ENCODE data around the gene ADARB1. TPM values are rescaled to one million over a fixed set of nuclear protein-coding genes. Genes with fewer than 3 reads are reported as not detected.

Gene ADARB1
- total and polyA plus RNA-seq, 2 experiments from 2014 or later = 4.8 to 14.8 TPM

DNA sequence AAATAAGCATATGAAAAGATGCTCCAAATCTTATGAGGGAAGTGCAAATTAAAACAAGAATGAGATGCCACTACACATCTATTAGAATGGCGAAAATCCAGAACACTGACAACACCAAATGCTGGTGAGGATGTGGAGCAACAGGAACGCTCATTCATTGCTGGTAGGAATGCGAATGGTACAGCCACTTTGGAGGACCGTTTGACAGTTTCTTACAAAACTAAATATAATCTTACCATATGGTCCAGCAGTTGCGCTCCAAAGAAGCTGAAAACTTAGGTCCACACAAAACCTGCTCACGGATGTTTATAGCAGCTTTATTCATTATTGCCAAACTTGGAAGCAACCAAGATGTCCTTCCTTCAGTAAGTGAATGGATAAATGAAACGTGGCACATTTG, 163.0 kb downstream of the ADARB1 start:
- Mint-ChIP-seq H3K36me3 (ENCODE audit: low read depth) (peaks cover 5% of the 10 kb centered on the region; the same call in 2 of the 3 replicates), H3K27me3 (ENCODE audit: insufficient read depth, low read depth, poor library complexity) (peaks cover 2% of the 10 kb centered on the region), H3K4me1 (no peaks in the 10 kb centered on the region), H3K4me3 (no peak overlapping the region), H3K27ac (no peak overlapping the region), H3K9me3 (peaks cover 13% of the 10 kb centered on the region; the same call in 2 of the 3 replicates)
- H3K27ac ChIP-seq (ENCODE audit: low read depth) = no peak overlapping the region
- no peaks in the 10 kb centered on the region for H3K4me1 ChIP-seq (ENCODE audit: insufficient read depth)
- no peak for DNase-seq (ENCODE audit: low spot score)
- TF ChIP-seq ZNF114 (CRISPR knock-in tag; IDR thresholded peaks at IDR 0.05) = no peak
- TF ChIP-seq NANOG (IDR thresholded peaks at IDR 0.05; ENCODE audit: borderline replicate concordance) = no peak
- no peak for TF ChIP-seq POLR2AphosphoS5 (IDR thresholded peaks at IDR 0.05; ENCODE audit: low read depth)
- TF ChIP-seq EZH2phosphoT487 (IDR thresholded peaks at IDR 0.05; ENCODE audit: unreplicated experiment) = no peak
- TF ChIP-seq ZNF331 (CRISPR knock-in tag; IDR thresholded peaks at IDR 0.05; ENCODE audit: low read depth) = no peak
- TF ChIP-seq, protein P1, sequence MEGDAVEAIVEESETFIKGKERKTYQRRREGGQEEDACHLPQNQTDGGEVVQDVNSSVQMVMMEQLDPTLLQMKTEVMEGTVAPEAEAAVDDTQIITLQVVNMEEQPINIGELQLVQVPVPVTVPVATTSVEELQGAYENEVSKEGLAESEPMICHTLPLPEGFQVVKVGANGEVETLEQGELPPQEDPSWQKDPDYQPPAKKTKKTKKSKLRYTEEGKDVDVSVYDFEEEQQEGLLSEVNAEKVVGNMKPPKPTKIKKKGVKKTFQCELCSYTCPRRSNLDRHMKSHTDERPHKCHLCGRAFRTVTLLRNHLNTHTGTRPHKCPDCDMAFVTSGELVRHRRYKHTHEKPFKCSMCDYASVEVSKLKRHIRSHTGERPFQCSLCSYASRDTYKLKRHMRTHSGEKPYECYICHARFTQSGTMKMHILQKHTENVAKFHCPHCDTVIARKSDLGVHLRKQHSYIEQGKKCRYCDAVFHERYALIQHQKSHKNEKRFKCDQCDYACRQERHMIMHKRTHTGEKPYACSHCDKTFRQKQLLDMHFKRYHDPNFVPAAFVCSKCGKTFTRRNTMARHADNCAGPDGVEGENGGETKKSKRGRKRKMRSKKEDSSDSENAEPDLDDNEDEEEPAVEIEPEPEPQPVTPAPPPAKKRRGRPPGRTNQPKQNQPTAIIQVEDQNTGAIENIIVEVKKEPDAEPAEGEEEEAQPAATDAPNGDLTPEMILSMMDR (conservative IDR thresholded peaks at IDR 0.05; ENCODE audit: low read depth in 2 of 2) = no peak
- no peak for TF ChIP-seq CREB1 (CRISPR knock-in tag; IDR thresholded peaks at IDR 0.05; ENCODE audit: low read depth)
- H3K4me2 ChIP-seq = no peak overlapping the region
- no peaks in the 10 kb centered on the region for H4K20me1 ChIP-seq (replicated peaks; ENCODE audit: insufficient read depth)
- no peak overlapping the region for H2AFZ ChIP-seq
- H3K4me3 ChIP-seq = no peak overlapping the region
- H3K36me3 ChIP-seq (ENCODE audit: insufficient read depth) = no peaks in the 10 kb centered on the region
- H3F3A ChIP-seq (replicated peaks; ENCODE audit: low read depth) = no peaks in the 10 kb centered on the region
- H3K27me3 ChIP-seq (ENCODE audit: insufficient read depth) = no peaks in the 10 kb centered on the region
- H3K9me2 ChIP-seq (ENCODE audit: insufficient read depth) = no peaks in the 10 kb centered on the region
- no peaks in the 10 kb centered on the region for H3K79me2 ChIP-seq (replicated peaks; ENCODE audit: insufficient read depth)
- ATAC-seq = no peak

DNA sequence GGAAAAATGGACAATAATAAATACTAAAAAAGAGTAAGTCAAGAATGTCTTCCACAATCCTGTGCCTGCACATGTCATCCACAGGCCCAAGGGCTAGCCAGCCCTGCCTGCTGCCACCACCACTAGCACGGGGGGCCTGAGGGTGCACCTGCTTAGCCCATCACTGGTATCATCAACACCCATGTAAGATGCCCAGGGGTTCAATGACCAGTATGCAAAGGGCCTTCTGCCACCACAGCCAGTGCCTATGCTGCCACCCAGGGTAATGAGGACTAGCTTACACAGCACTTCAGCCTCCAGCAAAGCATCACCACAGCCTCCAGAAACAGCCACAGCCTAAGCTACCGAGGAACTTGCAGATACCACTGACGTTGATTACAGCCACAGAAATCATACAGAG, 167.0 kb downstream of the ADARB1 start:
- DNase-seq (ENCODE audit: low spot score) = no peak
- Mint-ChIP-seq H3K27ac (no peak overlapping the region), H3K9me3 (peaks cover 35% of the 10 kb centered on the region), H3K27me3 (ENCODE audit: insufficient read depth, low read depth, poor library complexity) (no peaks in the 10 kb centered on the region), H3K4me3 (no peak overlapping the region), H3K36me3 (ENCODE audit: low read depth) (peaks cover 9% of the 10 kb centered on the region), H3K4me1 (no peaks in the 10 kb centered on the region)
- ATAC-seq = no peak
- H3K4me1 ChIP-seq (ENCODE audit: insufficient read depth) = no peaks in the 10 kb centered on the region
- H3K36me3 ChIP-seq (ENCODE audit: insufficient read depth) = no peaks in the 10 kb centered on the region; the same call in 1 of the 2 replicates
- H2AFZ ChIP-seq = no peak overlapping the region
- H3K27me3 ChIP-seq (ENCODE audit: insufficient read depth) = no peaks in the 10 kb centered on the region
- no peak overlapping the region for H3K4me3 ChIP-seq
- no peaks in the 10 kb centered on the region for H3K9me2 ChIP-seq (ENCODE audit: insufficient read depth)
- H3K79me2 ChIP-seq (replicated peaks; ENCODE audit: insufficient read depth) = no peaks in the 10 kb centered on the region
- no peak for TF ChIP-seq EZH2phosphoT487 (IDR thresholded peaks at IDR 0.05; ENCODE audit: unreplicated experiment)
- TF ChIP-seq JUNB (IDR thresholded peaks at IDR 0.05; ENCODE audit: unreplicated experiment) = no peak
- no peak for TF ChIP-seq POLR2AphosphoS5 (IDR thresholded peaks at IDR 0.05; ENCODE audit: low read depth)
- TF ChIP-seq STAT1 (IDR thresholded peaks at IDR 0.05; ENCODE audit: unreplicated experiment) = no peak
- TF ChIP-seq CREB1 (CRISPR knock-in tag; IDR thresholded peaks at IDR 0.05; ENCODE audit: low read depth) = no peak
- TF ChIP-seq EZH2 (IDR thresholded peaks at IDR 0.05; ENCODE audit: low read depth, unreplicated experiment) = no peak
- no peak overlapping the region for H3K4me2 ChIP-seq
- no peaks in the 10 kb centered on the region for H3F3A ChIP-seq (replicated peaks; ENCODE audit: low read depth)
- H4K20me1 ChIP-seq (replicated peaks; ENCODE audit: insufficient read depth) = no peaks in the 10 kb centered on the region
- no peak overlapping the region for H3K27ac ChIP-seq (ENCODE audit: low read depth)
